Stimulated activated CD4-positive, alpha-beta T cell treated with anti-CD3 and anti-CD28 coated beads, Interleukin-4, amount 100 ng/mL, for 24 hours (primary cell): ENCODE data around the gene AGBL4.
"Not testable (repeated sequence)": the region's sequence is repeated elsewhere in the genome, so short reads cannot be mapped to it uniquely, and the experiment has no call there.

ENCODE experiments used
- DNase-seq: peaks from one replicate; pipeline ENCODE4 v3.0.0-alpha.2; 2020

Gene AGBL4

DNA sequence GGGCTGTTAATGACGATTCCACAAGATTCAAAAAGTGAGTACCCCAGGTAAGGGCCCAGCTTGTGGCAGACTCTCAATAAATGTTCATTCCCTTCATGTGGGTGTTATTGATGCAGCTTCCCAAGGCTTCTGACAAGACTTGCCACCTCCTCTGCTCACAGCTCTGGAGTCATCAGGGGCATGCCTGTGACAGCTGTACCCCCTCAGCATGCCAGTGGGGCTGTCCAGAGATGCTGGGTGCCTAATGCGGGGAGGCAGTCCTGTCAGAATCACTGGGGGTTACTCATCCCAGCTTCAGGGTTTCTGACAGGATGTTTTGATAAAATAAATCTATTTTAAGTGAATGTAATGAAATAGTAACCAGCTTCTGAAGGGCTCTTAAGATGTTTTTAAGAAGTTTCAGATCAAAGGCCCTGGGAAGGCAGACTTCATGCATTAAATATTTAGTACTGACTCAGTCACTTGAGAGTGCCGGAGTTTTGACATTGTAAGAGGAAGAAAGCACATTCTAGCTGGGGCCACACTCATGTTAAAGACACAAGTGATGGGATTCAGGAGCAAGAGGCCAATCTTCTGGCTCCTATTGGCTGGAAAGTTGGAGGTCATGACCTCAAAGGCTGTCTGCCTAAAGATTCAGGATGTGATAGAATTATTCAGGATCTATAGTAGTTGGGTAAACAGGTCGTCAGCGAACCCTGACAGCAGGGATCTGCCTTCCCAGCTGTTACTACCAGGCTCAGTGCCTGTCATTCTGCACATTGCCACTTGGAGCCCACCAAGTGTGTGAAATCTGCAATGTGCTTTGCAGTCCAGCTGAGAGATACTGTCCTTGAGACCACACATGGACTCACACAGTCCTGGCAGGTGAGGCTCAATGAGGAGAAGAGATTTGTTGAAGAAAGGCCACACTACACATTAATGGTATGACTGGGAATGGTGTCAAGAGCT, 1007.5 kb downstream of the AGBL4 start:
- no peak for DNase-seq

DNA sequence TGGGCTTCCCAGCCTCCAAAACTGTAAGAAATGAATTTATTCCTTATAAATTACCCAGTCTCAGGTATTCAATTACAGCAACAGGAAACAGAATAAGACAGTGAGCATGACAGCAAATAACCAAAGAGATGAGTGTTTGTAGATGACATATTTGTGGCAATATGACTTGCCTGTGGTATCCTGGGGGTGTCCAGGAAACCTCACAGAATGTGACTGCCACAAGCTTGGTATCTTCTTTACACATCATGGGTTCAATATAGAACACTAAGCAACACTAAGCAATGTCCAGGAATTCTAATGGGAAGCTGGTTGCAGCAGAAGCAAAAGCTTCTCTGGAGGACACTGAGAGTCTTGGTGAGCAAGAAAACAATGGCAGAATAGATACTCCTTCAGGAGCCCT, 1010.7 kb downstream of the AGBL4 start:
- no peak for DNase-seq

DNA sequence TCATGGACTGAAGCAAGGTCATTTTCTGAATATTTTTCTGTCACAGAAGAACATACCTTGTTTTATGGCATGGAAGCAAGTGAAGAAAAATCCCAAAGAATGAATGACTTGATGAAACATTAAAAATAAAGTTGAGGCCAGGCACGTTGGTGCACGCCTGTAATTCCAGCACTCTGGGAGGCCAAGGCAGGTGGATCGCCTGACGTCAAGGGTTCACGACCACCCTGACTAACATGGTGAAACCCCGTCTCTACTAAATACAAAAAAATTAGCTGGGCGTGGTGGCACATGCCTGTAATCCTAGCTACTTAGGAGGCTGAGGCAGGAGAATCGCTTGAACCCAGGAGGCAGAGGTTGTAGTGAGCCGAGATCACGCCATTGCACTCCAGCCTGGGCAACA, 1020.8 kb downstream of the AGBL4 start:
- not testable (repeated sequence) for DNase-seq

DNA sequence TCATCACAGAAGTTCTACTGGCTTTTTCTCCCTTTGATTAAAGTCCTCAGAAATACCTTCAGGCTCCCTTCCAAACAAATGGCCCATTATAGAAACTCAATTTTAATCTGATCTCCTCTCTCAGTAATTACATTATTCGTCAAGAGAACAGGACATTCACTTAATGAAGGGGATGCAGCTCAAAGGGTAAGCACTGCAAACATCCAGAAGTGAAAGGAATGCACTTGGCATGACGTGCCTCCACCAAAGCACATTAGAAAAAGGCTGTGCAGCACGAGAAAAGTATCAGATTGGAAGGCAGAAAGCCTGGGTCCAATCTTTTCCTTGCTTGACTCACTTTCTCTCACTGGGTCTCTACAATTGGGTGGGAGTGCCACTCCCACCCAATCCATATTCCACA, 1024.4 kb downstream of the AGBL4 start:
- no peak for DNase-seq

DNA sequence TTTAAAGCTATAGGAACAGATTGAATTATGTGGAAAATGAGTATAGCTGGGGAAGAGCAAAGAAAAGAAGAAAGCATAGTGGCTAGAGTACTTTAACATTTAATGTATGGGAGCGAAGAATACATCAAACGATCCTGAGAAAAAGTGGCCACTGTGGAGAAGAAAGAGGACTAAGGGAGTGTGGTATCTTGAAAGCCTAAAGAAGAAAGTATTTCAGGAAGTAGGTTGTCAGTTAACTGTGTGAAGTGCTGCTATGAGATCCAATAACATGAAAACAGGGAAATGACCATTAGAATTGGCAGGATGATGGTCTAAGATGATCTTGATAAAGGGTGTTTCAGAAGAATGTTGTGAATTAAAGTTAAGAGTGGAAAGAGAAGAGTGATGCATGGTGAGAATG, 1027.4 kb downstream of the AGBL4 start:
- DNase-seq: no peak

DNA sequence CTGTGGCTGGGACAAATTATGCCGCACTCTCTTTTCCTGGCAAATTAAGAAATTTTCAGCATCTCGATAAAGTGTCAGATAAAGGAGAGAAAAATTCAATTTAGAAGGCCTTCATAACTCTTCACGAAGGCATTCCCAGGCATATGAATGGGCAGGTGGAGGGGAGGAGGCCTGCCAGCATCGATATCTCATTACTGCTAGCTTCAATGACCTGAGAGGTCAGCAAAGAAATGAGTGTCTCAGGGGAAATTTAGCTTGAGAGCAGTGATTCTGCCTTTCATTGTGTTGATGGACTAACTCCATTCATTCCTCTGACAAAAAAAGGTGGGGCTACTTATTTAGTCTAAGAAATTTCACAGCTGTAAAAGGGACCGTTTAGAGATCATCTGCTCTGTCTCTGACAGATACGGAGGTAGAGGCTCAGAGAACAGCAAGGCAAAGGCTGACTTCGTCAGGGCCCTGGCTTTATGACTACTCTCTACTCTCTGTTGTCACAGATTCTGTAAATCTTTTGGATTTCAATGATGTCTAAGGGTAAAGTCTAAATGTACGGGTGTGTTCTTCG, 1035.0 kb downstream of the AGBL4 start:
- no peak for DNase-seq

DNA sequence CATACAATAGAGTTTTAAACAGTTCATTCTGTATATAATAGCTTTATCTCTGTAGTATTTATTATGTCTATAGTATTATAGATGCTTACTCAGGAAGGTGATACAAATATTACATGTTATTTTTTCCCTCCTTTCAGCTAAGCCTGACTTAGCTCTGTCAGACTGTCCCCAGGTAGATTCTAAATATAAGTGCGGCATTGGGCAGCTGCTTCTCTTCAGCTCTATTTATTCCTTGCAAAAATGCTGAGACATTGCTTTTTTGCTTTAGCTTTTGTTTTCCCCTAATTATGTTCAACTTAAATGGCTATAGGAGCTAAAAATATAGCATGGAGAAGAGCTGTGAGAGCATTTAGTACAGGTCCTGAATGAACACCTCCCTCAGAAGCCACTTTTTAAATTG, 1043.8 kb downstream of the AGBL4 start:
- no peak for DNase-seq

DNA sequence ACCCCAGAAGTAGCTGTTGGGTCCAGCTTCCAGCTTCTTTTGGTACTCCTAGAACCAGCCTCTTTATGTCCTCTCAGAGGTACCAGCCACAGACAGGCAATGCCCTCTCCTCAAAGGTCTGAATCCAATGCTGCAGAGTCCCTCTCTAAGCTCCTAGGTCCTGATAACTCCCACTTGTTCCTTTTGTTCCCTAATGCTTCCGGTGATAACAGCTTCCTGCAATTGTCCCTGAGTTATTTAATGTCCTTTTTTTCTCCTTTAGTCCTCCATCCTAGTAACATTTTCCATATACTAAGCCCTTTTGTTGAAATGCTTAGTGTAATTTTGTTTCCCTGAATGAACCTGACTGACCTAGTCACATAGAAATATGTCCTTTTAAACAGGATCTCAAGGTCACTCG, 1045.3 kb downstream of the AGBL4 start:
- DNase-seq: no peak

DNA sequence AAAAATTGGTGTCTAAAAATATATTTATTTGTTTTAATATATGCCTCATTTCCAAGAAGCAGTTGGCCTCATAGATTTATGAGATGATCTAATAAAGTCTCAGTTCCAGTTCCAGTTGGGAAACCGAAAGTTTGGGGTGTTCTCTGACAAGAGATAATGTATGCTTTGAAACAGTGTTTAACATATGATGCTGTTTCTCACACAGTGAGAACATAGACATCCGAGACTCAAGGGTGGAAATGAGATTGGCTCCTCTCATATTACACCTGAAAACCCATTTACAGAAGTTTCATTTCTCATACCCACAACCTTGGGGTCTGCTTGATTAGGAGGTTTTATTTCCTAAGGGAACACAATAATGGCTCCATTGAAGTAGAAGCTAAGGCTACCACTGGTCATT, 1046.5 kb downstream of the AGBL4 start:
- DNase-seq: no peak

DNA sequence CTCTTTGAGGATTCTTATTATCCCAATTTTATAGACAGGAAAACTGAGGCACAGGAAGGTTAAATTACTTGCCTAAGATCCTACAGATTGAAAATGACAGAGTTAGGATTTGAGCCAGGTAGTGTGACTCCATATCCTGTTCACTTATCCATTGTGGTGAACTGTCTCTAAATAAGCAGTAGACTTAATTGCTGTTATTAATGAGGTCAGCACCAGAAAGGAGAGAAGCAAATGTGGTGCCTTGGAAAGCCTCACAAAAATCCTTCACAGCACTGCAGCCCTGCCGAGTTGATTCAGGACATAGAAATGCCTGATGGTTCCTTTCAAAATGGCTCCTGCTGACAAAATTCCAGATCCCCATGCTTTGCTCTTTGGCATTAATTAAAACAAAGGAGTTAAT, 1053.8 kb downstream of the AGBL4 start:
- DNase-seq: no peak

DNA sequence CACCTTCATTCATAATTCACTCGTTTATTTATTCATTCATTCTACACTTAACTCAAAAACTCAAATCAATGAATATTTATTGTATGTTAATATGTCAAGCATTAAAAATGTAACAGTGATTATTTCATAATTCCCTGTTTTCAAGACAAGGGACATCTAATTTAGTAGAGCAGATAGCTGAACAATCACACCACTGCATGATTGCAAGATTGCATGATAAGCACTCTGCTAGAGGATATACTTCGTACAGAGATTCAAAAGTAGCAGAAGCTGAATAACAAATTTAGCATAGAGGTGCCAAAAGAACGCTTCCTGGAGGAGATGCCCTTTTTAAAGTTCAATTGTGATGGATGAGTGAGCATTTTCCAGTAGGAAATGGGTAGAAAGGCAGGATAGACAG, 1056.4 kb downstream of the AGBL4 start:
- no peak for DNase-seq

DNA sequence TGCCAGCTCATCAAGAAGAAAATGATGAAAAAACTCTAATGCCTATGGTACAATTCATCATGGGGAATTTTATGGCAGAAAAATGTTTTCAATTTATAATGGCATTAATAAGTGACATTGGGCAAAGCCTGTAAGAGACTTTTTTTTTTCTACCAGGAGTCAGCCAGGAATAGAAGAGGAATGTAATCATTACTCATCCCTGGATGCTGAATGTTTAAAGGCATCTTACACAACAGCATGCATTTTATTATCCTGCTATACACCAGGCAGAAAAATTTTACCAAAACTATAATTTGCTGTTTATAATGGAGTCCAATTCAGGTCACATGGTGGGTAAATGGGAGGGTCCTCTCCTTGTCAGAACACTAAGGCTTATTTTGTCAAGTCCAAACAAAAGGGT, 1057.2 kb downstream of the AGBL4 start:
- DNase-seq: no peak

DNA sequence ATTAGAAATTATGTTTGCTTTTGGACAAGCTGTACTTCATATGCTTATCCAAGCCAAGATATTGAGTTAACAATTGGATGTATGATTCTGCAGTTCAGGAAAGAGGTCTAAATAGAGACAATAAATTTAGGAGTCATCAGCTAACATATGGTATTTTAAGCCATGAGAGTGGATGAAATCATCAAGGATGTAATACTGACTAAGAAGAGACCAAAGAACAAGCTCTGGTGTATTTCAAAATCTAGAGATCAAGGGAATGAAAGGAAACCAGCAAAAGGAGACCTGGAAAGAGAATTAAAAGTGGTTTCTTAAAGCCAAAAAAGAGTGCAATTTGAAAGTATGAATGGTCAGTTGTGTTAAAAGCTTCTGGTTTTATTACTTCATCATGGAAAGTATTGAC, 1063.4 kb downstream of the AGBL4 start:
- no peak for DNase-seq

DNA sequence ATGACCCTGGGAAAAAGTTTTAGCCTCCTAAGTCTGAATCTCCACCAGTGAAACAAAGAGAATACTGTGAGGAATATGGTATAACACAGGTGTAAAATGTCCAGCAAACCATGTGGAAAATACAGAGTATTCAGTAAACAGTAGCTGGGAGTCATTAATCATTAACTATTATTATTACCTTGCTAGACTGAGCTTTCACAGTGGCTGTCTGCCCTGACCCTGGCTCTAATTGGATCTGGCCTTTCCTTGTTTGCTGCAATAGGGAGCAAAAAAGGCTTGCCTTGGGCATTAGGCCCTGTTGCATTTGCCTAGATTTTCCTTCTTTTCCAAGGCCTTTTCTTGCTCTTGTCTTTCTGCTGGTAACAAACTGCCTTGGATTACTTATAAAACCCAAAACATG, 1068.0 kb downstream of the AGBL4 start:
- no peak for DNase-seq

DNA sequence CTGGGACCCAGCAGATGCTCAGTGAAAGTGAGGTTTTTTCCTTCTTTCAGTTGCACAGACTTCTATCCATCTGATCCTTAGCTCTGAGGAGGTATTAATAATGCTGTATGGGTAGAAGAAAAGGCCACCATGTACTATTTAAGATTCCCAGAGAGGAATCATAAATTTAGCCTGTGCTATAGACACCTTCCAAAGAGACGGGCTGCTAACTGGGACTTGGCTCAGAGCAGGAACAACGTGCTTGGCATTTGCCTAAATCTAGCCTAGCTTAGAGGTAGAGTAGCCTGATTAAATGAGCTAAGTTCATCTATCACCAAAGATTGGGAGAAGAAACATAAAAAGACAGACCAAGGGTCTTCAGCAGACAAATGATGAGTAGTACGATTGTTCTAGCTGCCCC, 1070.1 kb downstream of the AGBL4 start:
- DNase-seq: no peak

DNA sequence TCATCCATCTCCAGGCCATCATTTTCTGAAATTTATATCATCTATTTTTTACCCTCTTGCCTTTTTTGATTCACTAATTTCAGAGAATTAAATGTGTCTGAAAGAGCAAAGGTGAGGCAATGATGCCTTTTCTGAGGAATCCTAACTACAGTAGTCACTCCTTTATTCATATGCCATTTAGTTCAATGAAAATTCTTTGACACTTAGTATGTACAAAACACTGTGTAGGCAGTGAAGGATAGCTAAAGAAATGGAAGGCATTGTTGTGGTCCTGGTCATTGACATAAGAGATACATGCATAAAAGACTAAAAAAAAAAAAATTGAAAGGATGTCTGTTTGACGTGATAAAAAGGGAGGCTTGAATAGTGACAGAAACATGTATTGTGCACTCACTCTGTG, 1075.2 kb downstream of the AGBL4 start:
- DNase-seq: no peak

DNA sequence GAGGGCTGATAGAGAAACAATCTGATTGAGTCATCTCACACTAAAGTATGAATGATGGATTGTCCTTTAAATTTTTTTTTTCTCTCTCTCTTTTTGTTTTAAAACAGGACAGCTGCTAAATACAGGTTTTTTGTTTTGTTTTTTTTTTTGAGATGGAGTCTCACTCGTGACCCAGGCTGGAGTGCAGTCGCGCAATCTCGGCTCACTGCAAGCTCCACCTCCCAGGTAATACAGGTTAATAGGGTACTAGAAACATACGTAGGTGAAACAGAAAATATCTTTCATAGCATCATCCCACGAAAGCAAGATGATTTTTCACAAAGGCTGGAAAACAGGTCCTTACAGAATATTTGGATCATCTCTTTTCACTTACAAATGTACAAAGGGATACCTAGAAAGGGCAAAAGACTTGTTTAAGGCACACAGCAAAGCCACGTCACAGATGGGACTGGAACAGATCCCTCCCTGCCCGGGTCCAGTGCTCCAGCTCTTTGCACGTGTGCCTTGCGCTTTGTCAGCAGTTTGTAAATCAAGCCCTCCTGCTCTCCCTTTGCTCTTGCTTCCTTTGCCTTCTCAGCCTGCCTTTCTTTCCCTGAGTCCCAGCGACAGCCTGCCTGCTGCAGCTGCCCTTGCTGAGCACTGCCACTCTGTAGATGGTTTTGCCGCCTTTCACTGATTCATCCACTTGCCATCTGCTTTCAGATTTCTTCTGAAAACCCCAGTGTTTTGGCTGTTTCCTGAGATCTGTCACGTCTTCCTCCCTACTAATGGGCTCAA, 1075.8 kb downstream of the AGBL4 start:
- DNase-seq: no peak

DNA sequence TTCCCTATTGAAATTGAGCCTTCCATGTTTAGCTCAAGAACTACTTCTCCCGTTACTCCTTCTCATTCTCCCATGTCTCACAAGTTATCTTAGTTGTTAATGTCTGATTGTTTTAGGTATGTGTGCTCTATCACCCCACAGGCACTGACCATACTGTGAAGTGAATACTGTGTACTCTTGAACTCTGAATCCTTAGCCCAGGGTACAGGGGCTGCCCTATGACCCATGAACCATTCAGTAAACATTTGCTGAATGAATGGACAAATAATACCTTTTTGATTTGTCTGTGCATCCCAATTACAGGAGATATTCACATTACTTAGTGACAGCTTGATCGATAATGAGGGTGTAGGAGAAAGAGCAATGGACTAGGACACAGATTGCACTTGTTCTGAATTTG, 1077.7 kb downstream of the AGBL4 start:
- DNase-seq: no peak

DNA sequence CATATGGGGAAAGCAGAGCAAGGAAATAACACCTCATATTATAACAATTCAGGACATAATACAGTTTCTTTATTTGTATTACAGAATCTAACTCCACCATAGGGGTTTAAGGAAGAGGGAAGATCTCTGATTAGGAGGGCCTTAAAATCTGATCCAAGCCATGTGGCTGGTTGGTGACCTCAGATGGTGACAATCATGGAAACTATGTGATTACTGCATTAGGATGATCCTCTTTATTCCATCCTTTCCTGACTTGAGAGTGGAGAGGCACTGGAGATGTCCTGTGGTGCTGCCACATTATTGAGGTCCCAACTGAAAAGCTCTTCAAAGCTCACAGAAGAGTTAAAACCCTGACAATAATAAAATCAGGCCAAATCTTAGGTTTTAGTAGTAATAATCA, 1078.9 kb downstream of the AGBL4 start:
- DNase-seq: no peak

DNA sequence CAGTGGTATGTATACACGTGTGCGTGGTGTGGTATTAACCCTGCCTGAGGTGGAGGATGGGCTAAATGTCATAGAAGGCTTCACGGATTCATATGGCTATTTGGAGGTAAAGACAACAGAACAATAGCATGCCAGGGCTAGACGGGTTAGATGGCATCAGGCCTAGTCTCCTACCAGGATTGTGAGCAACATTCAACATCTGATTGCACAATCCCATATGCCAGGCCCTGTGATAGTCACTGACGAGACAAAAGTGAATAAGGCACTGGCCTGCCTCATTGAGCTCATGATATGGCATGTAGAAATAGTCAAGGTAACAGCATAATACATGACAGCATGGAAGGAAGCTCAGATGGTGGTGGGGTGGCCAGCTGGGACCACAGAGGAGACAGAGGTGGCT, 1079.9 kb downstream of the AGBL4 start:
- DNase-seq: no peak

DNA sequence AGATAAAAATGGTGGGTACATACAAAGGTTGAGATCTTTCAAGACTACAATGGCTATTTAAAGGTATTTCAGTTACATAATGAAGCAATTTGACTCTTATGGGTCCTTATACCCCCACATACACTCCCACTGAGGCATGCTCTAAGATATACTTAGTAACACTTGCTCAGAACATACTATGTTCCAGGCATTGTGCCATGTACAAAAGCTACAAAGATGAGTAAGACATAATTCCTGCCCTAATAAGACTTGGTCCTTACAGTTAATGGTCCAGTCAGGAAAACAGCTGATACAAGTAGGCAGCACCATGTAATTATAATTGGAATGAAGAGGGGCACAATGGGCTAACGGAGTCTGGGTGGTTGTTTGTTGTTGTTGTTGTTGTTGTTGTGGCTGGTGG, 1080.4 kb downstream of the AGBL4 start:
- no peak for DNase-seq

DNA sequence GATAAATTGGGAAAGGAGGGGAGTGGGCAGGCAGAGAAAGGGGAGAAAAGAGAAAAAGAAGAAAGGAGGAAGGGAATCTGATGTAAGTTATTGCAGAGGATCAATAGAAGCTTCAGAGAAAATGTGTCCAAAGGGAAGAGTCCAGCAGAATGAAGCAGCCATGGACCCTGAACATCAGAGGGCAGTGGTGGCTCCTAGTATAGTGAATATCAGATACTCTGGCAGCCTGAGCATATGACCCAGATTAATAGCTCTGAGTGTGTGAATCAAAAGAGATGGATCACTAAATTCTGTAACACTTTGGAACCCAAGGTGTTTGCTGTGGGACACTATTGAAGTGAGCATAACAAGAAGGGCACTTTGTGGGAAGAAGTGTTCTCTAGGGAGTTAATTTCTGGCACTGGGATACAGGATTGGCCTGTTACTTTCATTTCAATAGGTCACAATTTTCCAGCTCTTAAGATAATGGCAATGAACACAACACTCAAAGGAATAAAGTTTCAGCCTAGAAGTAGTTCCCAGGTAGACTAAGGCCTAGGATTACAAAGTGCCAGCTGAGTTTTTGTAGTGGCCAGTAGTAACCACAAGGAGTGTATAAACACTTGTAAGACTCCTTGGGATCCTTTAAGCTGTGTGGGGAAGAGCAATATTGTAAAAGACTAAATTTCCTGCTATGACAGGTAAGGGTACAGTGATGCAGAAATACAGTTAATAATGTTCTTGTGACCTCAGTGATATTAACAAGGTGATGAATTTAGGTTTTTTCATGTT, 1082.6 kb downstream of the AGBL4 start:
- DNase-seq: no peak

DNA sequence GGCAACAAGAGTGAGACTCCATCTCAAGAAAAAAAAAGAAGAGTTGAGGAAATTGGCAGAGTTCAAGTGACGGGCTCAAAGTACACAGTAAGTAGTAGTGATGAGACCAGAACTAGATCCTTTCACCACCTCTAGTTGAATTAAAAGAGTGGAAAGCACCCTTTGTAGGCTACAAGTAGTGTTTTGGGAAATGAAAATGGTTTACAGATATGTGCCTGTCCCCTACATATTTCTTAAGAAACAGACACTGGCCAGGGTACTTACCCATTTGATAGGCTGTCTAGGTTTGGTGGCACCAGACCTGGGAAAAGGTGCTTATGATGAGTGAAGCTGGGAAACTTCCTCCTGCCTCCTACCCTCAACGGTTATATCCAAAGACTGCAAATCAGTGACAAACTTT, 1083.4 kb downstream of the AGBL4 start:
- no peak for DNase-seq
